ENCODE data around the gene FGF9. TPM values are rescaled to one million over a fixed set of nuclear protein-coding genes. Genes with fewer than 3 reads are reported as not detected.

The FGF9 gene
- total and polyA plus RNA-seq, 2 donors (not counting 1 experiment from before 2014, with no cell fraction given): 0.13 to 3.0 TPM

DNA sequence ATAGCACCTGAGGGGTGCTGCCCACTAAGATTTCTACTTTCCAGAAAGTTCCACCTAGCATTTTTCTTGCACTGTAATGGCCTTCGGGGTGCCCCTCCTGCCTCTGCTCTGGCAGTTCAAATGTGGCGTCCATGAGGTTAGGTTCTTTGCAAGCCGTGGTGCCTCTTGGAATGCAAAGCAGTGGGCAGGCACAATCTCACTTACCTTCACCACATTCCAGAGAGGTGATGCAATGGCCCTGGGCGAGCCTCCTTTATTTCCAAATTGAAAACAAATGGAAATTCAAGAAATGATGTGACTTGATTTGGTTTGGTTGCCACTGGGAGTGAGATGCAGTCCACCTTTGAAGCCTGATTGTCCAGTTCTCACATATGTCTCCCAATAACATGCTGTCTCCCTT lies 46.9 kb downstream of the FGF9 start:
- no peaks in the 10 kb centered on the region for H3K79me2 ChIP-seq (ENCODE audit: control insufficient read depth, insufficient read depth, low read length)
- no peaks in the 10 kb centered on the region for H3K4me1 ChIP-seq (ENCODE audit: control insufficient read depth in 2 of 2, insufficient read depth in 2 of 2, low read length in 2 of 2)
- no peaks in the 10 kb centered on the region for H4K20me1 ChIP-seq (ENCODE audit: control insufficient read depth, insufficient read depth, low read length, poor library complexity, severe bottlenecking)
- CTCF ChIA-PET: no interaction called here
- H3K9me3 ChIP-seq (ENCODE audit: control extremely low read depth in 1 of 3, control insufficient read depth in 2 of 3, insufficient read depth in 1 of 3, low read length in 2 of 3): no peaks in the 10 kb centered on the region
- H2AFZ ChIP-seq (ENCODE audit: insufficient read depth, low read depth, low read length, poor library complexity, severe bottlenecking): no peak overlapping the region
- no peak overlapping the region for H3K27ac ChIP-seq (ENCODE audit: low read length in 2 of 2)
- no peak overlapping the region for H3K4me3 Mint-ChIP-seq
- WGBS (ENCODE audit: insufficient coverage): 56% methylated on average over 3 of the region's 4 CpGs
- H3K4me2 ChIP-seq (replicated peaks; ENCODE audit: low read depth, low read length, poor library complexity, severe bottlenecking): no peak overlapping the region
- H3K27me3 Mint-ChIP-seq: peaks cover 20% of the 10 kb centered on the region
- POLR2A ChIA-PET: no interaction called here
- DNase-seq: no peak
- no peaks in the 10 kb centered on the region for H3K4me1 Mint-ChIP-seq
- H3K9me3 Mint-ChIP-seq (ENCODE audit: insufficient read depth): no peaks in the 10 kb centered on the region
- H3K27ac Mint-ChIP-seq: no peak overlapping the region
- ATAC-seq (ENCODE audit: low read depth): no peak
- intact Hi-C loops (cut with micrococcal nuclease): no loop called here
- no peak overlapping the region for H3K9ac ChIP-seq (ENCODE audit: low read length)
- peaks cover 0 to 5% (median under 1%) of the 10 kb centered on the region in 4 experiments for H3K27me3 ChIP-seq (replicated peaks in 1 of 4; ENCODE audit: control extremely low read depth in 1 of 4, control insufficient read depth in 3 of 4, insufficient read depth in 4 of 4, low read length in 3 of 4)
- TF ChIP-seq, protein P1, sequence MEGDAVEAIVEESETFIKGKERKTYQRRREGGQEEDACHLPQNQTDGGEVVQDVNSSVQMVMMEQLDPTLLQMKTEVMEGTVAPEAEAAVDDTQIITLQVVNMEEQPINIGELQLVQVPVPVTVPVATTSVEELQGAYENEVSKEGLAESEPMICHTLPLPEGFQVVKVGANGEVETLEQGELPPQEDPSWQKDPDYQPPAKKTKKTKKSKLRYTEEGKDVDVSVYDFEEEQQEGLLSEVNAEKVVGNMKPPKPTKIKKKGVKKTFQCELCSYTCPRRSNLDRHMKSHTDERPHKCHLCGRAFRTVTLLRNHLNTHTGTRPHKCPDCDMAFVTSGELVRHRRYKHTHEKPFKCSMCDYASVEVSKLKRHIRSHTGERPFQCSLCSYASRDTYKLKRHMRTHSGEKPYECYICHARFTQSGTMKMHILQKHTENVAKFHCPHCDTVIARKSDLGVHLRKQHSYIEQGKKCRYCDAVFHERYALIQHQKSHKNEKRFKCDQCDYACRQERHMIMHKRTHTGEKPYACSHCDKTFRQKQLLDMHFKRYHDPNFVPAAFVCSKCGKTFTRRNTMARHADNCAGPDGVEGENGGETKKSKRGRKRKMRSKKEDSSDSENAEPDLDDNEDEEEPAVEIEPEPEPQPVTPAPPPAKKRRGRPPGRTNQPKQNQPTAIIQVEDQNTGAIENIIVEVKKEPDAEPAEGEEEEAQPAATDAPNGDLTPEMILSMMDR (IDR thresholded peaks at IDR 0.05): no peak
- no peak for TF ChIP-seq EZH2 (IDR thresholded peaks at IDR 0.05; ENCODE audit: borderline replicate concordance, insufficient read depth, low read depth, low read length, poor library complexity, severe bottlenecking)
- no peaks in the 10 kb centered on the region for H3K36me3 ChIP-seq (replicated peaks in 1 of 2; ENCODE audit: control extremely low read depth in 1 of 2, control insufficient read depth in 1 of 2, extremely low read depth in 1 of 2, insufficient read depth in 2 of 2, low read length in 1 of 2)
- no peak overlapping the region for H3K4me3 ChIP-seq (ENCODE audit: control extremely low read depth in 1 of 5, extremely low read depth in 1 of 5, insufficient read depth in 1 of 5, low read depth in 2 of 5, low read length in 4 of 5)

DNA sequence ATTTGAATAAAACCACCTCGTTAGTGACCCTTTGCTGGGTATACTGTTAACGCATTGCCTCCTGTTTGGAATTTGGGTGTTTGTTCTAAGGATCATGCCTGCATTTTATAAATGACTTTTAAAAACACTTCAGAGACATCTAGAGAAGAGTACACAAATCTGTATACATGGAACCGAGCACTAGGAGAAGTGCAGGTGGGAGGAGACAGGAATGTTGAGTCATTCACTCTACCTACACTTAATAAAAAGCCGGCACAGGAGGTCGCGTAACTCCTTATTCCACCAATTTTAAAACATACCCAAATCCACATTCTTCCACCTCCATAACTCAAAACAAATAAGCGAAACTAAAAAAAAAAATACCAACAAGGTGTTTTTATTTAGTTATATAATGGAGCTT lies 48.6 kb downstream of the FGF9 start:
- TF ChIP-seq, protein P1 (IDR thresholded peaks at IDR 0.05): no peak
- no peak for TF ChIP-seq EZH2 (IDR thresholded peaks at IDR 0.05; ENCODE audit: borderline replicate concordance, insufficient read depth, low read depth, low read length, poor library complexity, severe bottlenecking)
- Histone ChIP-seq H3K27me3 (replicated peaks in 1 of 4; ENCODE audit: control extremely low read depth in 1 of 4, control insufficient read depth in 3 of 4, insufficient read depth in 4 of 4, low read length in 3 of 4) (peaks cover 0 to 5% (median 0%) of the 10 kb centered on the region in 4 experiments), H3K36me3 (replicated peaks in 1 of 2; ENCODE audit: control extremely low read depth in 1 of 2, control insufficient read depth in 1 of 2, extremely low read depth in 1 of 2, insufficient read depth in 2 of 2, low read length in 1 of 2) (no peaks in the 10 kb centered on the region), H2AFZ (ENCODE audit: insufficient read depth, low read depth, low read length, poor library complexity, severe bottlenecking) (no peak overlapping the region), H3K27ac (ENCODE audit: low read length in 2 of 2) (no peak overlapping the region), H4K20me1 (ENCODE audit: control insufficient read depth, insufficient read depth, low read length, poor library complexity, severe bottlenecking) (no peaks in the 10 kb centered on the region), H3K4me3 (ENCODE audit: control extremely low read depth in 1 of 5, extremely low read depth in 1 of 5, insufficient read depth in 1 of 5, low read depth in 2 of 5, low read length in 4 of 5) (no peak overlapping the region), H3K79me2 (ENCODE audit: control insufficient read depth, insufficient read depth, low read length) (no peaks in the 10 kb centered on the region), H3K9me3 (ENCODE audit: control extremely low read depth in 1 of 3, control insufficient read depth in 2 of 3, insufficient read depth in 1 of 3, low read length in 2 of 3) (no peaks in the 10 kb centered on the region), H3K4me2 (replicated peaks; ENCODE audit: low read depth, low read length, poor library complexity, severe bottlenecking) (no peak overlapping the region), H3K4me1 (ENCODE audit: control insufficient read depth in 2 of 2, insufficient read depth in 2 of 2, low read length in 2 of 2) (no peaks in the 10 kb centered on the region), H3K9ac (ENCODE audit: low read length) (no peak overlapping the region)
- ATAC-seq (ENCODE audit: low read depth) (no peak), DNase-seq (no peak)
- no peak overlapping the region for H3K4me3 Mint-ChIP-seq
- ChIA-PET CTCF (no interaction called here), POLR2A (no interaction called here)
- no peak overlapping the region for H3K27ac Mint-ChIP-seq
- H3K4me1 Mint-ChIP-seq: no peaks in the 10 kb centered on the region
- WGBS (ENCODE audit: insufficient coverage): no CpG with 5 or more reads among the region's 7 CpGs
- H3K9me3 Mint-ChIP-seq (ENCODE audit: insufficient read depth): no peaks in the 10 kb centered on the region
- intact Hi-C loops (cut with micrococcal nuclease): no loop called here
- H3K27me3 Mint-ChIP-seq: peaks cover 25% of the 10 kb centered on the region
